IPS DF 19.7 (cell line): ENCODE measurements around the gene CNPY2.
"Not testable (repeated sequence)": the region's sequence is repeated elsewhere in the genome, so short reads cannot be mapped to it uniquely, and the experiment has no call there.

Source experiments
- DNase-seq: peaks from one replicate; pipeline ENCODE4 v3.0.0-alpha.2; 2013; ENCODE audit warnings: low read depth, low spot score

CNPY2 gene

GRCh38 chr12:56333679-56334489, 18.1 kb upstream of the CNPY2 start, which contains the start of gene PAN2:
PAN2 (minus strand) TSS chr12:56334000; CDS start chr12:56333094, 906 bp downstream.
- peak; percentile 85 for DNase-seq

- no peak for DNase-seq
These were observed 17.4 kb upstream of the CNPY2 start for GRCh38 chr12:56333197-56333678.

DNA sequence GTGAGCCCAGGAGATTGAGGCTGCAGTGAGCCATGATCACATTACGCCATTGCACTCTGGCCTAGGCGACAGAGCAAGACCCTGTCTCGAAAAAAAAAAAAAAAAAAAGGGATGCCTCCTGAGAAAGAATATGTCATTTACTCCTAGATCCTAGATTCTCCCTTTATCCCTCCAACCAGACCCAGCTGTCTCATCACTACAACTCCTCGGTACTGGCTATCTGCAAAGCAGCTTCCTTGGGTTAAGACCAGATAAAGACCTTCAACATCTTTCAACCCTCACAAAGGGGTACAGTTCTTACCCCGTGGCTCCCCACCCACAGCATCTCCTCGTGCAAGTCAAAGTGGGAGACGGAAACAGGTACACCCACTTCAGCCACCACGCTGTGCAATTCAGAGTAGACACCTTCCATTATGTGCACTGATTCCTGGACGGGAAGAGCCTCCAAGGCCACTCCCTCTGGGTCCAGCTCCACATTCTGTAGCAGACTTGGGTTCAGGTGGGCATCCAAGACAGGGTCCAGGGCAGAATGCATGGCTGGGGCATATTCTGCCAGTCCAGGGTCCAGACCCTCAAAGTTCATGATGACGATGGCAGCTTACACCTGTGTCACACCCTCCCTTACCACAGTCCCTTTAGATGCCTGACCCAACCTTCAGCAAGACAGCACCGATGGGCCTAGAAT, 16.9 kb upstream of the CNPY2 start:
- DNase-seq: no peak

- no peak for DNase-seq
These were observed 15.2 kb upstream of the CNPY2 start for GRCh38 chr12:56330936-56331490.

DNA sequence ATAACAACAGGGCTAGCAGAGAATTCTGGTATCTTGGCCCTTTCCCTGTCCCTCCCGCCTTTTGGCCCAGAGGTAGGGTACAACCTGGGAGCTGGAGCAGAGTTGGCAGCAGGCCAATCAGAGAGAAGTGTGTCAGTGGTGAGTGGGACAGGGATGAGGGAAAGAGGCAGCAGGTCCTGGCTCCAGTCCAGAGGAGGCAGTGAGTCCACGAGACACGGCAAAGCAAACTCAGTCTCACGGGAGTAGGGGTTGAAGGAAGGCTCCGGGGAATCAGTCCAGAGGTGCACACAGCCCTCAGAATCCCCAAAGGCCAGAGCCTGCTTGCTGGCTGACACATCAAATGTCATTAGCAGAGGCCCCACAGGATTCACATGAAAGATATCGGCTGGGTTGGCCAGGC, 10.7 kb upstream of the CNPY2 start:
- DNase-seq: no peak

DNA sequence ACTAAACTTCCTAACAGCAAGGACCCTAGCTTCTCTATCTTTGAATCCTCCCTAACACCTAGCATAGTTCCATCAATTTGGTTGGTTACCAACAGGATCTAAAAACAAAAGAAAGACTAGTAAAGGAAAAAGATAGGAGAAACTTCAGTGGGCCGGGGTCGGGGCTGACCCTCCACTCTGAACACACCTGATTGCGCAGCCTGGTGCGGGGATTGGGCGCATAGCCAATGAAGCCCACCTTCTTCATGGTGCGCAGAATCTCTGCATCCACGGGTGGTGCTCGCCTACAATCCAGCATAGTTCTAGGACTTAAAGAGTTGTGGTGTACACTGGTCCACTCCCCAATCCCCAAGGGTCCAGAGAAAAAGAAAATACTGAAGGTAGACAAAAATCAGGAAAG, 10.3 kb upstream of the CNPY2 start:
- no peak for DNase-seq

- no peak for DNase-seq
These were observed 8.4 kb upstream of the CNPY2 start for GRCh38 chr12:56324206-56324605.

DNA sequence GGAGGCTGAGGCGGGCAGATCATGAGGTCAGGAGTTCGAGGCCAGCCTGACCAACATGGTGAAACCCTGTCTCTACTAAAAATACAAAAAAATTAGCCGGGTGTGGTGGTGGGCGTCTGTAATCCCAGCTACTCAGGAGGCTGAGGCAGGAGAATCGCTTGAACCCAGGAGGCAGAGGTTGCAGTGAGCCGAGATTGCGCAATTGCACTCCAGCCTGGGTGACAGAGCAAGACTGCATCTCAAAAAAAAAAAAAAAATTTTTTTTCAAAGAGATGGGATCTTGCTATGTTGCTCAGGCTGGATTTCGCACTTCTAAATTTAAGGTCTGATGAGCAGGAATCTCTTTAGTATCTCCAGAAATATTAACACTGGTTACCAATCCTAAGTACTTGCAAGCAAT, 5.8 kb upstream of the CNPY2 start:
- DNase-seq: not testable (repeated sequence)

DNA sequence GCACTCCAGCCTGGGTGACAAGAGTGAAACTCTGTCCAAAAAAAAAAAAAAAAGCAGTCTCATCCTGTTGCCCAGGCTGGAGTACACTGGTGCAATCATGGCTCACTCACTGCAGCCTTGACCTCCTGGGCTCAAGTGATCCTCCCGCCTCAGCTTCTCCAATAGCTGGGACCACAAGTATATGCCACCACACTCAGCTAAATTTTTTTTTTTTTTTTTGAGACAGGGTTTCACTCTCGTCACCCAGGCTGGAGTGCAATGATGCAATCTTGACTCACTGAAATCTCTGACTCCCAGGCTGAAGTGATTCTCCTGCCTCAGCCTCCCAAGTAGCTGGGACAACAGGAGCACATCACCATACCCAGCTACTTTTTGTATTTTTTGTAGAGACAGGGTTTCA, 5.2 kb upstream of the CNPY2 start:
- no peak for DNase-seq

DNA sequence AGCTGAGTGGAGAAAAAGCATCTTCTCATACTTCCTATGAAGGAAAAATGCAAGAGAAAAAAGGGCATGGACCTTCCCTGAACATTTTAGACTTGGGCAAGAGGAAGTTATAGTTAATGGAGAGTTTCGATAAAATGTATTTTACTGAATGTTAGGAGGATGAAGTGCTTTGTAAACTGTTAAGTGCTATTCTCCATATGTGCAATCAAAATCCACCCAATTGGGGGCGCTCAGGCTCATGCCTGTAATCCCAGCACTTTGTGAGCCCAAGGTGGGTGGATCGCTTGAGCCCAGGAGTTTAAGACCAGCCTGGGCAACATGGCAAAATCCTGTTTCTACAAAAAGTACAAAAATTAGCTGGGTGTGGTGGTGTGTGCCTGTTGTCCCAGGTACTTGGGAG, 1.9 kb upstream of the CNPY2 start:
- DNase-seq: no peak

- no peak for DNase-seq
These were observed 553 bp downstream of the CNPY2 start for GRCh38 chr12:56315249-56315621.

DNA sequence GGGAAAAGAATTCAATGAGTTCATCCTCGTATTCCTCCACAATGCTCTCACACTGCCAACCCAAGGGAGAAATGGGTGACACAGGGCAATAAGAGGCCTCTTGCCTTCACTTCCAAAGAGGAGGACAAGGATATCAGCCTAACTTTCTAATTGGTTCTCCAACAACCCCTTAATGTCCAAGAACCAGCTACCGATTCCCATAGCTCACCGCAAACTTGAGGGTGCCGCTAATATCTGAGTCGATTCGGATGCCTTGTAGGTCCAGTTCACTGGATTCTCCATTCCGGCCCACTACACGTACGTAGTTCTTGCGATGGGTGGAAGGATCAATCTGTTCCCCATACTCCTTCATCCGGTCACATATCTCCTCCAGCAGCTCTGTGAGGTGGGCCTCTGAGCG, 4.8 kb downstream of the CNPY2 start:
- DNase-seq: no peak

- no peak for DNase-seq
These were observed 7.1 kb downstream of the CNPY2 start for GRCh38 chr12:56308714-56309113.

DNA sequence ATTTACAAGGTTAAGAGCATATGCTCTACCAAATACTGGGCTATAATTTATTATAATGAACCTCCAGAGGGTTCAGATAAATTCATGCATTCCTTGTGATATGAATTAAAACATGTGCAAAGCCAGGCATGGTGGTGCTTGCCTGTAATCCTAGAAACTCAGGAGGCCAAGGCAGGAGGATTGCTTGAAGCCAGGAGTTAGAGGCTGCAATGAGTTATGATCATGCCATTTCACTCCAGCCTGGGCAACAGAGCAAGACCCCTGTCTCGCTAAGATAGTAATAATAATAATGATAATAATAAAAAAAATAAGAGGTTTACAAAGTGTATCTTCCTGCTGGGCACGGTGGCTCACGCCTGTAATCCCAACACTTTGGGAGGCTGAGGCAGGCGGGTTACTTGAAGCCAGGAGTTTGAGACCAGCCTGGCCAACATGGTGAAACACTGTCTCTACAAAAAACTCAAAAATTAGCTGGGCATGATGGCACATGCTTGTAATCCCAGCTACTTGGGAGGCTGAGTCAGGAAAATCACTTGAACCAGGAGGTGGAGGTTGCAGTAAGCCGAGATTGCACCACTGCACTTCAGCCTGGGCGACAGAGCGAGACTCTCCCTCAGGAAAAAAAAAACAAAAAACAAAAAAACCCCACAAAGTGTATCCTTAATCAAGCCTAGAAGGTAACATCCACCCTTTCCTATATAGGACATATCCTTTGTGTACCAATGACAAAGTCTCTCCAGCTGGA, 8.4 kb downstream of the CNPY2 start:
- no peak for DNase-seq

DNA sequence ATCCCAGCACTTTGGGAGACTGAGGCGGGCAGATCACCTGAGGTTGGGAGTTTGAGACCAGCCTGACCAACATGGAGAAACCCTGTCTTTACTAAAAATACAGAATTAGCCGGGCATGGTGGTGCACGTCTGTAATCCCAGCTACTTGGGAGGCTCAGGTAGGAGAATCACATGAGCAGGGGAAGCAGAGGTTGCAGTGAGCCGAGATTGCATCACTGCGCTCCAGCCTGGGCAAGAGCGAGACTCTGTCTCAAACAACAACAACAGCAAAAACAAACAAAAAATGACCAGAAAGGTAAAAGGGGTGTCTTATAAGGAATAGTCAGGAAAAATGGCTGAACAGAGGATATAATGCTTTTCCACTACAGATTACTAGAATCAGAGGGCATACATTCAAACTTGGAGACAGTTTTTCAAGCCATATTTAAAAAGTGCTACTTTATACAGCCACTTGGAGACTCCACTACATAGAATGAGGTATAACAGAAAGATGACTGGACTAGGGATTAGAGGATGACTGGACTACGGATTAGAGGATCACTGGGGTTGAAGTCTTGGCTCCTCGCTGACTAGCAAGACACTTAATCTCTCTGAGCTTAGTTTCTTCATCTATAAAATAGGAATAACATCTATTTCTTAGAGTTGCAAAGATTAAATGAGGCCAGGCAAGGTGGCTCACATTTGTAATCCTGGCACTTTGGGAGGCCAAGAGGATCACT, 10.8 kb downstream of the CNPY2 start:
- no peak for DNase-seq

- DNase-seq: no peak
These were observed 11.5 kb downstream of the CNPY2 start for GRCh38 chr12:56304276-56304675.

- DNase-seq: no peak
These were observed 14.9 kb downstream of the CNPY2 start for GRCh38 chr12:56300644-56301464.

- DNase-seq: peak; percentile 90
These were observed 15.7 kb downstream of the CNPY2 start, which contains the start of gene CS for GRCh38 chr12:56299853-56300643. CS (minus strand) TSS chr12:56300330; CDS start chr12:56300201, 129 bp downstream.

DNA sequence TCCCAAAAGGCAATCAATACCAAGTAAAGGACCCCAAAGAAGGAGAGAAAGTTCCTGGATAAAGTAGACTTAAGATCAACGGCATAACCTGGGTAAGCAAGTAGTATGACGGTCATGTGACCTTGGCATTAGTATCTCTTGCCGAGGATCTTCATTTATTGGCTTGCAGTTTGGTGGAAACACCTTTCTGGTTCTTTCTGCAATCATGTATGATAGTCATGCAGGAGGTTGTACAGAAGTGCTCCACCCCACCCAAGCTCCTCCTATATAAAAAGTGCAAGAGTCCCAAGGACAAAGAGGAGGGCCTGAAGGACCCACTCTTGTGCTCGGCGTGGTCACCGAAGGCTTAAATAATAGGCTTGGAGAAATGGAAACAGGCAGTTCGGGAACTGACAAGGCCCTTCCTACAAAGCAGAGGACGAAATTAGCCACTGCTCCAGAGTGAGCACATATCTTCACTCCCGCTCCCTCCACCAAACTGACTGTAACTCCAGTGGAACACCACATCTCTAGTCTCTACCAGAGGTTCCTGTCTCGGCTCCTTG, 16.4 kb downstream of the CNPY2 start:
- no peak for DNase-seq
